ENCODE measurements around the gene GNAO1.

Gene GNAO1

GRCh38 chr16:56238188-56238587 is 46.9 kb downstream of the GNAO1 start:
- DNase-seq (ENCODE audit: low read depth, low spot score), result no peak

DNA sequence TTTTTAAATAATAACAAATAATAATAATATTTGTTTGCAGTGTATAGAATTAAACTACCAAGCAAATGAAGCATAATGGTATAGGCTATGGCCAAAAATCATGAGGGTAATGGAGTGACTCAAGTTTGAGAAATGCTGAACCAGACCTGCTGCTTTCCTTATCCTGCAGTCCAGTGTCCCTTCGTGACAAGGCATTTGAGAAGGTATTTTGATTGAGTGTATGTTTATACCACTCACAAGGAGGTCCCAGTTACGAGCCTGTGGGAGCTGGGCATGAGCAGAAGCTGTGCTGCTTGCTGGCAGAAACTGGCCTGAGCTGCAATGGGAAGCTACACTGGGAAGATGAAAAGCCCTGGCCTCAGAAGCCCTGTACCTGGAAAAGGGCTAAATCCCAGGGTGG is 50.3 kb downstream of the GNAO1 start:
- no peak for DNase-seq (ENCODE audit: low read depth, low spot score)

GRCh38 chr16:56242740-56243139 is 51.5 kb downstream of the GNAO1 start:
- DNase-seq (ENCODE audit: low read depth, low spot score), result no peak

DNA sequence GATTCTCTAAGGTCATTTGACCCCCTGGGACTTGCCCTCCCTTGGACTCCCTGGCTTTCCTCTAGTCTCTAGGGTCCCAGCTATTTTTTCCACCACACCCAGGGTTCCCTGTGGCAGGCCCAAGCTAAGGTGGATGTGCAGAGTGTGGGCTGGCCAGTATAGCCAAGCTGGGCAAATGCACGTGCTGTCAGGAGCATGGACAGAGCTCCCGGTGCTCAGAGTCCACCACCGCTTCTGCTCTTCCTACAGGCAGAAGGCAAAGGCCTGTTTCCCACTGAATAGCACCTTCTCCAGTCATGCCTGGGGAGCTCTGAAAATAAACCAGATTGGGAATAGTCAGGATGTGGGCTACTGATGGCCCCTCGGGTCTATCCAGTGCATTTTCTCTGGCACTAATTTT is 53.3 kb downstream of the GNAO1 start:
- no peak for DNase-seq (ENCODE audit: low read depth, low spot score)

- no peak for DNase-seq (ENCODE audit: low read depth, low spot score)
Measured at GRCh38 chr16:56245197-56245596, 53.9 kb downstream of the GNAO1 start.

DNA sequence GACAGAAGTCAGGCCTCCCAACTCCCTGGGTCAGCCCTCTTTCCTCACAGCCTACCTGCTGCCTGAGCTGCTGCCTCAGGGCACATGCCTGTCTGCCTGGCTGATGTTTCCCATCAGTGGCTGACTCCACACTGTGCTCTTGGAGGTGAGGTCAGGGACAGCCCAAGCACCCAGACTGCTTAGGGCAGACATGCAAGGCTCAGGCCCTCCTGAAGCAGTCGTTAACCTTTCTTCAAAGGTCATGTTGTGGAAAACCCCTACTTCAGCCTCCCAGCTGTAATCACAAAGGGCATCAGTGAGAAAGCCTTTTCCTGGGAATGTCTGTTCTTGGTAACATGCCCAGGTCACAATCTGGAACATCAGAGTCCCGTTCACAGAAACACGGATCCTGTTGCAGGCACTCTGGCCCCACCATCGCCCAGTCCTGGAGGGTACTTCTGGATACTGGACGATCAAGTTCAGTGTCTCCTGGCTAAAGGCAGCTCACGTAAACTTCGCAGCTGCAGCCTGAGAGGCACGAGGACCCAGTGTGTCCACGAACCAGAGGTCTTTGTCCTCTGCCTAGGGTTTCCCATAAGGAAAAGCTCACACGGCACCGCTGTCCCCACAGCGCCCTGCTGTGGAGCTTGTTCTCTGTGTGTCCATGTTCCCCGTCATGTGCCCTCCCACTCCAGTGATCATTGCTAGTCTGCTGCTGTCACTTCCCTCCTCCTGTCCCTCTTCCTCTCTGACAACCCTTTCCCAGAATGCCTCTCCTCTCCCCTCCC is 54.9 kb downstream of the GNAO1 start:
- DNase-seq (ENCODE audit: low read depth, low spot score), result no peak

- DNase-seq (ENCODE audit: low read depth, low spot score), result no peak
Measured at GRCh38 chr16:56247018-56247417, 55.7 kb downstream of the GNAO1 start.

GRCh38 chr16:56247808-56248207 is 56.5 kb downstream of the GNAO1 start:
- DNase-seq (ENCODE audit: low read depth, low spot score), result no peak

DNA sequence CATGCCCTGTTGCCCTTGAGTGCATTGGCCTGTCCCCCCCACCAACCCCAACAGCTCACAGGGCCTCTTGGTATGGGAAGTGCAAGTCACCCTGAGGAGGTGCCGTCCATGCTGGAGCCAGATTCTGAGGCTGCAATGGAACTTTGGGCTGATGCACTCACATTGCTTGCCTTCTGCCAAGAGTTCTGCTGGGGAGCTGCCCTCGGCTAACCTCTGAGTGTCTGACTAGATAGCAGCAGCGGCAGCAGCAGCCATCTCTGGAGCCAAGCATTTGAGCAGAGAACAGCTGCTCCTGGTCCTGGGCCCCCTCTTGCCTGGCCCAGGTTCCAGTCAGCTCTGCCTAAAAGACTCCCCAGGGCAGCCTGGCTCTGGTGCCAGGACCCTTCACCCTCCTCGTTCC is 61.5 kb downstream of the GNAO1 start:
- no peak for DNase-seq (ENCODE audit: low read depth, low spot score)

DNA sequence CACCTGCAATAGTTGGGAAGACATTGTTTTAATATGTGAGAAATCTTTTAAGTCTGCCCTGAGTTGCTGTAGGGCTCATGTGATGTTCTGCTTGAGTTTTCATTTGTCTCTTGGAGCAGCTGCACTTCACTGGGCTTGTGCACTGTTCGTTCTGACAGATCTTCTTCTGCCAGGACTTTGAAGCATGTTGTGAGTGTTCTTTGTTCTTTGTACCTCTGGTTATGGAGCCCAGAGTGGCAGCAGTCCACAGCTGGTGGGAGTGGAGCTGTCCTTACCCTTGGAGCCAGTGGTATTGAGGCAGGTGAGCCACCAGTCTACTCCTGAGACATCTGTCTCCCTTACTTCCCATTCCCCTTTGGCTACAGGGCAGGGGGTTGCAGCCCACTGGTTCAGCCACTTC is 64.6 kb downstream of the GNAO1 start:
- DNase-seq (ENCODE audit: low read depth, low spot score), result no peak

GRCh38 chr16:56257239-56257638 is 66.0 kb downstream of the GNAO1 start:
- DNase-seq (ENCODE audit: low read depth, low spot score), result no peak

GRCh38 chr16:56257666-56258342 is 66.5 kb downstream of the GNAO1 start:
- no peak for DNase-seq (ENCODE audit: low read depth, low spot score)

DNA sequence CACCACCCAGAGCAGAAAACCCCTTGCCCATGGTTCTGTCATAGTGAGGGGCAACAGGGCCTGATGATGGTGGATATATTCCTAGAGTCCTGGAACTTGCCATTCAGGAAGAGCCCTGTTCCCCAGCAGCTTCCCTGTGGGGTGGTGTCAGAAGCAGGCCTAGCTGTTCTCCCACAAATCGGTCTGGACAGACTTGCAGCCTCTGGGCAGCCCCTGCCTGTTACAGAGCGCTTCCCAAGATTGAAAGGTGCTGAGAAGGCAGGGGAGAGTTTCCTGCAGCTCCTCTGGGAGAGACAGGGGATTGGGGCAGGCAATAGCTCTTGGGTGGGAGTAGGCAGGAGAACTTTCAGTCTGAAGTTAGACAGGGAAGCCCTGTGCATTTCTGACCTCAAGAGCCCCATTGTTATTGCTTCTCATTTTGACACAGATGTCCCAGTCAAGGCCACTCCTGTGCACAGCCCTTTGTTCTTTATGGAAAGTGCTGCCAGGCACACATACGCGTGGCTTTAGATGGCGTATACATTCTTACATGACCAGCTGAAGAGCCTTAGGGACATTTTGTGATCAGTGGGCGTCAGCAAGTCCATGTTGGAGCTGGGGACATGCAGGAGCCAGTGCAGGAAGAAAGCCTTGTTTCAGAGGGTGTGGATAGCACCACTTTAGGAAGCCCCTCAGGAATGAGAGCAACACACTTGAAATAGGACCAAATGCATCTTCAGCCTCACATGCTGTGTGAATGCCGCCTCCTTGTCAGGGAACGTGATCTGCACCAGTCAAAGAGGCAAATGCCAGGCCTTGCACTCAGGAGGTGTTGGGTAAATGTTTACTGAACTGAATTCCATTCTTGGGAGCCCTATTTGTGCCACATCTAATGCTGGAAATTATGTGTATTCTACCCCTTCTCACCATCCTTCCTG is 67.5 kb downstream of the GNAO1 start:
- DNase-seq (ENCODE audit: low read depth, low spot score), result no peak

- no peak for DNase-seq (ENCODE audit: low read depth, low spot score)
Measured at GRCh38 chr16:56259425-56259779, 68.1 kb downstream of the GNAO1 start.

DNA sequence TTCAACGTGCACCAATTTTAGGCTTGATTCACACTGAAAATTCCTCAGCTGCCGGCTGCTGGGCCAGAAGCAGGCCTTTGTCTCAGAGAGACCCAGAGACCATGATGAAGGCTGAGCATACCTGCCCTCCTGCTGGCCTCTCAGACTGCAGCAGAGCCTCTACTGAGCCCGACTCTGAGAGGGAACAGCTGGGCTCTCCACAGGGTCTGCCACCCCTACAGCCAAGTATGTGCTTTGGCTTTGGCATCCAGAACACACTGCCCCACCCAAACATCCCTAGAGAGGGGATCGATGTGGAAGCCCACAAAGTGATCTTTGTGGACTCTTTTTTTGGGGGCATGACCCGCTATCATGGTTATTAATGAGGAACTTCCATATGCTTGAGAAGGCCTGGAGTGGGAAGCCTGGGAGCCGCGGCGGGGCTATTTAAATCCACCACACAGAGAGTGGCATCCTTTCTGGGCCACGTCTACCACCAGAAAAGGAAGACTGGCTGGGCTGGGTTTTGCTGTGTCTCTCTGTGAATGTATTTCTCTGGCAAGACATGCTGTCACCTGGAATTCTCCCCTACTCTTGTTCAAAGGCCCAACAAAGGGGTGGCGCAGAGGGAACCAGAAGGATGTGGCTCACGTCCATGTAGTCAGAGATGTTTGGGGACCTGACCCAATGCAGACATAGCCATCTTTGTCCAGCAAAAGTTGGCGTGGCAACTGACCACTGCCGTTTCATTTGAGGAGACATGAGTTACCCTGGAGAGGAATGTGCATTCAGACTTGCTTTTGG is 69.3 kb downstream of the GNAO1 start:
- no peak for DNase-seq (ENCODE audit: low read depth, low spot score)

- DNase-seq (ENCODE audit: low read depth, low spot score), result no peak
Measured at GRCh38 chr16:56261656-56262055, 70.4 kb downstream of the GNAO1 start.

- DNase-seq (ENCODE audit: low read depth, low spot score), result no peak
Measured at GRCh38 chr16:56262148-56262547, 70.9 kb downstream of the GNAO1 start.

DNA sequence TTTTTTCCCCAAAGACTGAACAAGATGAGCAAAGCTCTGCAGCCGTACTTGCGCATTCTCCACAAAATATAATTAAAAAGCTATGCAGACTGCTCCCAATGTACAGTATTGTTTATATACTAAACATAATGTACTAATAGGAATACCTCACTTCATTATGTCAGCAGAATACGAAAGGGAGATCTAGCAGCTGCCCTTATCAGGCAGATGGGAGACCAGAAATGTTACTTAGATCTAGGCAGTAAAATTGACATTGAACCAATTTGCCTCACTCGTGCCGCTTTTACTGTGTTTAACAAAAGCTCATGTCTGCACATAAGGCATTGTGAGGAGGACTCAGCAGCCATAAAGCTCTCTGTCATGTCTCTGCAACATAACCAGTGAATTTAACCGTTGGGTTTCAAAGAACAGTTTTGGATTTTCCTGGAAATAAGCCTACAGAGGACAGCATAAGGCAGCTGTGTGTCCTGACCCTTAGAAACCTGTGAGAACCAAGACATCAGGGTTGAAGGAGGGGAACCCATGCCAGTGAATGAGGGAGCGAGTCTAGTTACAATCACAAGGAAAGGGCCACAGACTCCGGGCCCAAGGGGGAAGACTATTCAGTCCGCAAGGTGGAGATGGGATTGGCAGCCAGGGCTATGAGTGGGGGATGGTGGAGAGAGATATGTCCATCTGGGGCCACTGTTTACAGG is 71.4 kb downstream of the GNAO1 start:
- no peak for DNase-seq (ENCODE audit: low read depth, low spot score)

- no peak for DNase-seq (ENCODE audit: low read depth, low spot score)
Measured at GRCh38 chr16:56263711-56264608, 72.7 kb downstream of the GNAO1 start.

DNA sequence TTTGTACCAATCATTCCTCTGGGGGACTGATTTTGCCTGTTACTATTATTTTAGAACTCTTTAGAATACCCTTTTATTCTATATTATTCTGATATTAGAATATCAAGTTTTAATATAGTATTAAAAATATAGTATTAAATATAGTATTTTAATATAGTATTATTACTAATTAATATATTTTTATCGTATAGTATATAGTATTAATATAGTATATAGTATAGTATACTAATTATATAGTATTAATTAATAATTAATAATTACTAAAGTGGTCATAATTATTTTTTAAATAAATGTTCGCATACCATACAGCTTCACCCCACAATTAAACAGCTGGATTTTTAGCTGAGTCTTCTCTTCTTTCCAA is 73.3 kb downstream of the GNAO1 start:
- no peak for DNase-seq (ENCODE audit: low read depth, low spot score)

Measured in activated CD4-positive, CD25-positive, alpha-beta regulatory T cell treated with anti-CD3 and anti-CD28 coated beads, Interleukin-2, amount 50 U/mL, for 16 hours (primary cell).